ENCODE results near the gene MAGEA1.
A peak's percentile ranks its signal among the peaks of the same experiment; 100 is the strongest.
"Not testable (repeated sequence)": the region's sequence is repeated elsewhere in the genome, so short reads cannot be mapped to it uniquely, and the experiment has no call there.

The MAGEA1 gene, protein sequence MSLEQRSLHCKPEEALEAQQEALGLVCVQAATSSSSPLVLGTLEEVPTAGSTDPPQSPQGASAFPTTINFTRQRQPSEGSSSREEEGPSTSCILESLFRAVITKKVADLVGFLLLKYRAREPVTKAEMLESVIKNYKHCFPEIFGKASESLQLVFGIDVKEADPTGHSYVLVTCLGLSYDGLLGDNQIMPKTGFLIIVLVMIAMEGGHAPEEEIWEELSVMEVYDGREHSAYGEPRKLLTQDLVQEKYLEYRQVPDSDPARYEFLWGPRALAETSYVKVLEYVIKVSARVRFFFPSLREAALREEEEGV

DNA sequence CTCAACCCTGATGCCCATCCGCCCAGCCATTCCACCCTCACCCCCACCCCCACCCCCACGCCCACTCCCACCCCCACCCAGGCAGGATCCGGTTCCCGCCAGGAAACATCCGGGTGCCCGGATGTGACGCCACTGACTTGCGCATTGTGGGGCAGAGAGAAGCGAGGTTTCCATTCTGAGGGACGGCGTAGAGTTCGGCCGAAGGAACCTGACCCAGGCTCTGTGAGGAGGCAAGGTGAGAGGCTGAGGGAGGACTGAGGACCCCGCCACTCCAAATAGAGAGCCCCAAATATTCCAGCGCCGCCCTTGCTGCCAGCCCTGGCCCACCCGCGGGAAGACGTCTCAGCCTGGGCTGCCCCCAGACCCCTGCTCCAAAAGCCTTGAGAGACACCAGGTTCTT is at the start of gene MAGEA1:
TSS of gene MAGEA1 (plus strand) at position 154 of the 400 bp plus-strand sequence. CDS start 3,106 bp downstream, outside the sequence.
- DNase-seq = no peak

DNA sequence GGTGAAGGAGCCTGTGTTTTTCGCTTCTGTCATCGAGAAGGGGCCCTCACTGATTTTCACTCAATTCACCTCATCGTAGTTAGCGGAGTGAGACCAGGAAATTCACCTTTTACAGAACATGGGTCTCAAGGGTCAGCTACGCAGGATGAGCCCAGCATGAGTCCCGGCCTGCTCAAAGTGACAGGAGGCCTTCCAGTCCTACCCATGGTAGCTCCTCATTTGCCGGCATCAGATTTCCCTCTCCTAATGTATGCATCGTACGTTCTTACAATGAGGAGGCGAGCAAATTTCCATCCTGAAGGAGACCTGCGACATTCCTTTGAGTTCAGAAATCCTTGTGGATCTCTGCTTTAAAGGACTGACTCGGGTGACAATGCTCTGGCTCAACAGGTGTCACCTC is 46.2 kb upstream of the MAGEA1 start:
- DNase-seq = not testable (repeated sequence)

DNA sequence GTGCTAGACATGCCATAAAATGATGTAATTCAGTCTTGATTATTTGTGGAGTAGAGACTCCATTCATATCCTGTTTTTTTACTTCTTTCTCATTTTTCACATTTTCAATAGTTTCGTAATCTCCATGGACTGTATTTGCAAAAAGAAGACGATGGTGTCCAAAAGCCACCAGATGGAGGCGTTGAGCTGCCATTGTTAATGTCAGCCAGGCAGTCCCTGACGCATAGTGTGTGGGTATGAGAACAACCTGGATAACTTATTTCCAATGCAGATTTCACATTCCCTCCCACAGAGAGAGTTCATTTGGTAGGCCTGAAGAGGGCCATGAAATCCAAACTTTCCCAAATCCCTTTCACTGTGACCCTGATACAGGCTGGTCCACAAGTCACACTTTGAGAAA is 40.0 kb upstream of the MAGEA1 start:
- not testable (repeated sequence) for DNase-seq

DNA sequence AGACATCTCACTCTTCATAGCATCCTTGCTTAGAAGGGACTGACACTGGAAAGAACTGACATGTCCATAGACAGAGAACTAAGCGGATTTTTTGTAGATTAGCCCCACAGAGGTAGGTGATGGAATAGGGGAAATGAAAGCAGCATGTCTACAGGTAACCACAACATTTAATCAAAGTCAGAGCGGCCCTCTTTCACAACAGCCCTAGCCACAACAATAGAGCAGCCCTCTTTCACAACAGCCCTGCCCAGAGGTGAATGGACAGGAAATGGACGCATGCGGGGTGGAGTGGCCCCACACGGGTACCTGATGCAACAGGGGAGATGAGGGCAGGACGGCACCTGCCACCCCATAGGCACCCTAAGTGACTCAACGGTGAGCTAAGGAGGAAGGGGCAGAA is 32.8 kb upstream of the MAGEA1 start:
- not testable (repeated sequence) for DNase-seq

DNA sequence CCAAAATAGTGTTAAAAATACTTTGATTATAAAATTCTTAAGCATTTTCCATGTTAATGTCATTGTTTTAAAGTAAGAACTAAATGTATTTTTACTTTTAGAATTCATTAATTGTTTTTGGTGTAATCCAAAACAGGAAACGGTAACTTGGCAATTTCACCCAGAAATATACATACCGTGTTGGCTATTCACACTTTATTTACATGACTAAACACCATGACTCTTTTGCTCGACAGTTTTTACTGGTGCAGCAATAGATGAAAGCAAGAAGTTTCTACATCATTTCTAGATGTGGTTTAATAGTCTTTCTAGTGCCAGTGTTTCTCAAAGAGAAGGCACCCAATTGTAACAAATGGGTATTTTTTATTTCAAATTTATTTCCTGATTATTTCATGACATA is 25.6 kb upstream of the MAGEA1 start:
- DNase-seq = no peak

DNA sequence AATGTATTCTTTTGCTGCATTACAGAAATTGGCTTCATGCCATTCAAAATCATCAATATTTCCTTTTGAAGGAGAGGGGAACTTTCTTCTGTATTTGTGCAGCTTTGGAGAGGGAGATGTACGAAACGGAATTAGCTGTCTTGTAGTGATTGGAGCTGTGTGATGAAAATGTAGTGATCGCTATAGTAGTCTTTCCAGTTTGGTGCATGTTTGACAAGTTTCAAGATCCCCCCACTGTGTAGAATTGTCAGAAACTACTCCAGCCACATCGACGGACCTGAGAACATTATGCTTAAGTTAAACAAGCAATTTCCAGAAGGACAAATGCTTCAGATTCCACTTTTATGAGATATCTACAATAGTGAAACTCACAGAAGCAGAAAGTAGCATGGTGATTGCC is 21.6 kb upstream of the MAGEA1 start:
- DNase-seq = no peak

DNA sequence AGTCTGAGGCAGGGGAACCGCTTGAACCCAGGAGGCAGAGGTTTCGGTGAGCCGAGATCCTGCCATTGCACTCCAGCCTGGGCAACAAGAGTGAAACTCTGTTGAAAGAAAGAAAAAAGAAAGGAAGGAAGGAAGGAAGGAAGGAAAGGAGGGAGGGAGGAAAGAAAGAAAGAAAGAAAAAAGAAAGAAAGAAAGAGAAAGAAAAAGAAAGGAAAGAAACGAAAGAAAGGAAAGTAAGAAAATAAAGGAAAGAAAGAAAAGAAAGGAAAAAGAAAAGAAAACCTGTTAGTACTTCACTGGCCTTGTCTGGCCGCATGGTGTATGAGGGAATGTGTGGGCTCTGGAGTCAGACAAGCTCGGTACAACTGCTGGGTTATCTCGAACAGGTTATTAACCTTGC is 20.8 kb upstream of the MAGEA1 start:
- DNase-seq = no peak

DNA sequence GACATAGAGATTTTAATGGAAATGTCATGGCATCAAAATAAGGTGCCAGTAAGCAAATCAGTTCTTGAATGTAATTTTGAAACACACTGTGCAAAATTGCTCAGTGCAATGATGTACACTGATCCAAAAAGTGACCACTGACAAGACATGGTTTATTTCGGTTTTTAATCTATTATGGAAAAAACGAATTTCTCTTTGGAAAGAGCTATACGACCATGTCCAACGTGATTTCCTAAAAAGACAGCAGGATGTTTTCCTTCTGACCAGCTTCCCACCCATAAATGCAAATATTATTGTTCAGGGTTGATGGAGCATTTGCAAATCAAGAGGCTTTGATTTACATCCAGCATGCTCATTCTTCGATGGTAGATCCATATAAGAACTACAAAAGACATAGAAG is 17.1 kb upstream of the MAGEA1 start:
- no peak for DNase-seq

DNA sequence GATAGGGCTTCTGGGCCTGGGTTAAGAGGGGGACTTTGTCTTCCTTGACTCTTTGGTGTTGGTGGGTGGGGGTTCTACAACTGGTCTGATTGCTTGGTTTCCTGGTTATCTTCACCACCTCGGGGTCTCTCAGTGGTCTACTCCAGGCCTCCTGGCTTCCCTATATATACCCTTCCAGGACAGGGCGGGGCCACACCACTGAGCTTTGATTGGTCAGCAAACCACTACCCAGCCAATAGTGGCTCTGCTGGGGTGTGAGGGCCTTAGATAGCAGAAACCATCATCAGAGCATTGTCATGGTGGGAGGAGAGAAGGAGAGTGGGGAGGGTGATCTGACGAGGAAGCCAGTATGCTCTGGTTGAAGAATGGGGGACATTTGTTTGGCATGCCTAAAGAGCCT is 14.4 kb upstream of the MAGEA1 start:
- DNase-seq = no peak

DNA sequence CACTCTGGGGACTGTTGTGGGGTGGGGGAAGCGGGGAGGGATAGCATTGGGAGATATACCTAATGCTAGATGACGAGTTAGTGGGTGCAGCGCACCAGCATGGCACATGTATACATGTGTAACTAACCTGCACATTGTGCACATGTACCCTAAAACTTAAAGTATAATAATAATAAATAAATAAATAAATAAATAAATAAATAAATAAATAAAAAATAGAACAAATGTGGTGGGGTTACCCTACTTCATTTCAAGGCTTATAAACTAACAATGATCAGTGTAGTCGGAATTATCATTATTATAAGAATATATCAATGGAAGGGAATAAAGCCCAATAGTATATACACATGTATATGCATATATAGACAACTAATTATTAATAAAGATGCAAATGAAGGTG is 10.7 kb upstream of the MAGEA1 start:
- not testable (repeated sequence) for DNase-seq

DNA sequence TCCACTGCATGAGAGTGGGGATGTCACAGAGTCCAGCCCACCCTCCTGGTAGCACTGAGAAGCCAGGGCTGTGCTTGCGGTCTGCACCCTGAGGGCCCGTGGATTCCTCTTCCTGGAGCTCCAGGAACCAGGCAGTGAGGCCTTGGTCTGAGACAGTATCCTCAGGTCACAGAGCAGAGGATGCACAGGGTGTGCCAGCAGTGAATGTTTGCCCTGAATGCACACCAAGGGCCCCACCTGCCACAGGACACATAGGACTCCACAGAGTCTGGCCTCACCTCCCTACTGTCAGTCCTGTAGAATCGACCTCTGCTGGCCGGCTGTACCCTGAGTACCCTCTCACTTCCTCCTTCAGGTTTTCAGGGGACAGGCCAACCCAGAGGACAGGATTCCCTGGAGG is 2.7 kb downstream of the MAGEA1 start:
- DNase-seq = no peak

DNA sequence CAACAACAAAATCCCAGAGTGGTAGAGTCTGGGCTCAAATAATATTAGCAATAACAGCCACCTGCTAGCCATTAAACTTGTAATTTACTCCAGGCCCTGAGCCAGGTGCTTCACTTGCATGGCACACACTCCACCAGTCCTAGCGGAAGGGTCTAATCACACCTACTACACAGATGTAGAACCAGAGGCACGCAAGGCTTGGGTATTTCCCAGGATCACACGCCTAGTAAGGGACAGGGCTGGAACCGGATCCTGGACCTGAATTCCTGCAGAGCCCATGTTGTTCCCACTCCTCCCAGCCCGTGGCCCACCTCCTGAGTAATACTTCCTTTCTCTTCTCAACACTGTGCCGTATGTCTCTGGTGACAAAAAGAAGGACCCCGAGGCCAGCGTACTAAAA is 5.7 kb downstream of the MAGEA1 start:
- DNase-seq = no peak

DNA sequence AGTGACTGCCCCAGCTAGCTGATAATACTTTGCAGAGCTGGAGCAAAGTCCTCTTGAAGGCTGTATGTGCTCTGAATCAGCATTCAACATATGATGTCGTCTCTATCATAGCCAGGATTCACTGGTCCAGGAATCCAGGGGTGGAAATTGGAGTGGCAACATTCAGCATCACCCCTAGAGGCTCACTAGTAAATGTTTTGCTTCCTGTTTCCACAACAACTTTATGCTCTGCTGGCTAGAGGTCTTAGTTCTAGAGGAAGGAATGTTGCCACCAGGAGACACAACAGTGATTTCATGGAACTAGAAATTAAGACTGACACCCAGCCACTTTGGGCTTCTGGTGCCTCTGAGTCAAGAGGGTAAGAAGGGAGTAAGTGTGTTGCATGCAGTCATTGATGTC is 11.3 kb downstream of the MAGEA1 start:
- no peak for DNase-seq

DNA sequence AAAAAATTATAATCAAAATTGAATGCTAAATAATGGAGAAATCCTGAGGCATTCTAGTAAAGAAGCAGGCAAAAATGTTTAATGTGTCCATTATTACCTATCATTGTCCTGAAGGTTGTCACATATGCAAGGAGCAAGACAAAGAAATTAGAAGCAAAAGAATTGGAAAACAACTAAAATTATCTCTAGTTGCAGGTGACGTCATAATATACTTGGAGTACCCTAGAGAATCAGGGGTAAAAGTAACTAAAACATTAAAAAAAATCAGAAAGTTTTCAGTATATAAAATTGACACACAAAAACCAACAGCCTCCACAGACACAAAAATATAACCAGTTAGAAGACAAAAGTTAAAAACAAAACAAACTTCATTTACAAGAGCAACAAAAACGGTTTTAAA is 21.4 kb downstream of the MAGEA1 start:
- no peak for DNase-seq

DNA sequence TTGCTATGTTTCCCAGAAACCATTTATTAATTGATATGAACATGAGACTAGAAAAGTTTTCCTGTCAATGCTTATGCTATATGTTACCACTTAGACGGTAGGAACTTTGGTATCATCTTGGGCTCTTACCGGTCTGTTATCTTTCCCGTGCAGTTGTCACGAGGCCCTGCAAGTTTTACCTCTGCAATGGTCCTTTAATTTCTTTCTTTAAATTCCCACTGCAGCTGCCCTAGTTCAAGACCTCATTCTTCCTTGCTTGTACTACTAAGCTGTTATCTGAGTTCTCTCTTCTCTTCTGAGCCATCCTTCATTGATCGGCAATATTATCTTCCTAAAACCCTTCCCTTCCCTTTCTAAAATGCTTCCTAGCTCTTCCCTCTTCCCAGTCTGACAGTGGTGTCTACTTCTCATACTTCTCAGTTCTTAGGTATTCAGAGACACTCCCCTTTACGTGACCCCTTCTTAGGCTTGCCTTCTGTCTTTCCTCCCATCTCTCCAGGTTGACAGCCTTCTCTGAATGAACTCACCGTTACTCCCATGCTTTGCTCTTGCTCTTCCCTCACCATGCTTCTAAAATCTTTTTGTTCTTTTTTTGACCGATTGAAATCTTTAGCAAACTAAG is 27.5 kb downstream of the MAGEA1 start:
- no peak for DNase-seq

DNA sequence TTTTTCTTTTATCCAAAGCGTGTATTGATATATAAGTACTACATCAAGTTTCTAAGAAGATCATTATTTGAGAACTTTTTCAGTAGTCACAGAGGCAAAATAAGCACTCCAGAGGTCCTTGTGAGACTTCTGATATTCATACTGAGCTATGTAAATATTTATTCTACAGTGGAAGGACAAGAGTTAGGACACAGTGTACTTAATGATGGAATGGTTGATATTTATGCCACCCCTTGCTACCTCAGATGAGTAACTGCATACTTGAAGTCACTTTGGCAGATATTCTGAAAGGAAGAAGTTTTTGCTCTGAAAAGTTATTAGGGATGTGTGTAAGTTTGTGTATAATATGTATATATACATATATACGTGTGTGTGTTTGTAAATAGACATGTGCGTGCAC is 30.3 kb downstream of the MAGEA1 start:
- DNase-seq = no peak

DNA sequence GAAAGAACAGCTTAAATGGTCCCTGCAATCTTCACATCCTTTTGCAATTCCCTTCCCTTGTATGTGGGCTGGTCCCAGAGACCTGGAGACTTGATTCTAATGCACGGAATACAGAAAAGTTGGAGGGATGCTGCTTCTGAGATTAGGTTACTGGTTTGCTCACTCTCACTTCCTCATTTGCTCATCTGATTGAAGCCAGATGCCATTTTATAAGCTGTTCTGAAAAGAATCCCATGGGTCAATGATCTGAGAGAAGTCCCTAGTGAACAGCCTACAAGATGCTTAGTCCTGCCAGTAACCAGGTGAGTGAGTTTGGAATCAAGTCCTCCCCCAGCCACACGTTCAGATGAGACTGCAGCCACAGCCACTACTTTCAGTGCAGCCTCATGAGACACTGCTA is 35.9 kb downstream of the MAGEA1 start:
- DNase-seq = no peak

DNA sequence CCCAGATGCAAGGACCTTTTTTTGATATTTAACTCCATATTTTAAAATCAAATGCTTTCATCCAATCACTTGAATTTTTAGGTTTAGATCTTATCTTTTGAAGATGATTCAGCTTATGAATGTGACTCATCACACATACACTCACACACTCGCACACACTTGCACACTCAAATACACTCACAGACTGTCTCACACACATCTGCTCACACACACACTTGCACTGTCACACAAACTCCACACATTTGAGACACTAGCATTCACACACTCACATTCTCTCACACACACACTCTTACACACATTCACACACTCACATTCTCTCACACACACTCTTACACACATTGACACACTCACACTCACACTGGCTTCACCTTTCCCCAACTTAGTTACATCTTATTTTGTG is 37.8 kb downstream of the MAGEA1 start:
- no peak for DNase-seq

DNA sequence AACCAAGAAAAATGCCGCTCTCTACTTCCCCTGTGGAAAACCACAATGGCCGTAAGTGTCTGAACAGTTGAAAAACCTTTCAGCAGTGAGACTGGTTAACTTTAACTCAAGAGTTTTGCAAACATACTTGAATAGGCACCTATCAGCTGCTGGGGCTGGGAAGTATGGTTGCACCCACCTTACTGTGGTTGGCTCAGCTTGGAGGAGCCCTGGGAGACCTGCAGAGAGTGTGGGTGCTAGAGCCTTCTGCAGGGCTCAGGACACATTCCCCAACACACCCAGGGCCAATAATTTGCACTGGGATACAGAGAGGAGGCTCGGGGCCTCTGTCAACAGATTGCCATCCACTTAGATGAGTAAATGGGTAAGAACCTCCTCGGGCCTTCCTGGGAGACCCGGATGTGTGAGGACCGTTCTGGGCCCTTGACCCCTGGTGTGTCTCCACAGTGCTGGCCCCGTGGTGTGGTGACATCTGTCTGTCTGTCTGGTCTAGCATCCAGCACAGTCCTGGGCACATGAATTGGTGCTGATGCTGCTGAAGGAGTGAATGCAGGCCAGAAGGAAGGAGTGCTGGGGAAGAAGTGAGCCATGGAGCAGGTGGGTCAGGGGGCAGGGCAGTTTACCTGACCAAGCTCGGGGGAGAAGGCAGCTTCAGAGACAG is 46.5 kb downstream of the MAGEA1 start:
- DNase-seq = no peak

DNA sequence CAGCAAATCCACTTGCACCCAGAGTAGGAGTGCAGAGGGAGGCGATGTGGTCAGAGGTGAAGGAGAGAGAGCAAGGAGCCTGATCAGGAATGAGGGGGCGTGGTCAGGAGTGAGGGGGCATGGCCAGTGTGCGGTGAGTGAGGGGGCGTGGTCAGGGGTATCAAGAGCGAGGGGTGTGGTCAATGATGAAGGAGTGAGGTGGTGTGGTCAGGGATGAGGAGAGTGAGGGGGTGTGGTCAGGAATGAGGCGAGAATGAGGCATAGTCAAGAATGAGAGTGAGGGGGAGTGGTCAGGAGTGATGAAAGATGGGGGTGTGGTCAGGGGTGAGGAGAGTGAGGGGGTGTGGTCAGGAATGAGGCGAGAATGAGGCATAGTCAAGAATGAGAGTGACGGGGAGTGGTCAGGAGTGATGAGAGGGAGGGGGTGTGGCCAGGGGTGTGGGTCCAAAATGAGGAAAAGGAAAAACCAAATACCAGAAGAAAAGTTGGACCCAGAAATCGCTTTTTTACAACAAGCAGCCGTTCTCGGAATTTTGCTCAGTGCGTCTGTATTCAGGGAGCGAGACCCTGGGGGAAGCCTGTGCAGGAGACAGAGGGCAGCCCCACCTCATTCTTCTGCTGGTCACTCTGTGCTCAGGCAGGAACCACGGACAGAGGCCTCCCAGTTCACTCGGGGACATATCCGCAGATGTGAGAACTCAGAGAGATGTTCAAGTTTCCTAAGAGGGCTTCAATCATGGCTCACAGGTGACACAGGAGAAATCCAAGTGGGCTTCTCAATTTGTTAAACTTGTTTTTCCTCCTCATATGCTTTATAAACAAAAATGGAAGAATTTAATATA is 47.5 kb downstream of the MAGEA1 start:
- DNase-seq = peak; percentile 6 to 11
